GM12878 (cell line): Measurements from ENCODE around the gene GCK. TPM values are rescaled to one million over a fixed set of nuclear protein-coding genes. Genes with fewer than 3 reads are reported as not detected.

Source experiments
- ASH2L ChIP-seq: fragments of 300-600, 200-600 bp; sonication (generic); IDR thresholded peaks from 2 replicates; pipeline ENCODE4 v1.6.1; 2017; ENCODE audit warnings: low read depth, mild to moderate bottlenecking, borderline replicate concordance
- EP300 ChIP-seq, 2 experiments: fragments of 150-350 bp in 1 of 2; IDR thresholded peaks; 2 replicates each; pipeline ENCODE4 v1.6.1; 2011 to 2012; ENCODE audit warnings: low read depth in 2 of 2, low read length in 2 of 2, borderline replicate concordance in 1 of 2, improper control_type of control experiment in 1 of 2, inconsistent platforms in 1 of 2; ENCODE audit not compliant: control insufficient read depth in 1 of 2
- EZH2 ChIP-seq: IDR thresholded peaks from 2 replicates; pipeline ENCODE4 v1.6.1; 2012; ENCODE audit warnings: low read depth, mild to moderate bottlenecking, control low read depth, inconsistent platforms, low read length, borderline replicate concordance; ENCODE audit not compliant: control insufficient read depth
- IKZF2 ChIP-seq, 2 experiments: fragments of 450-650 bp; IDR thresholded peaks; 2 replicates each; pipeline ENCODE4 v1.6.1; 2017; ENCODE audit warnings: mild to moderate bottlenecking in 2 of 2, moderate library complexity in 2 of 2
- KAT2A ChIP-seq: conservative IDR thresholded peaks from 2 replicates; pipeline ENCODE4 v1.6.1; 2011; ENCODE audit warnings: low read depth, low read length; ENCODE audit not compliant: control insufficient read depth
- KDM1A ChIP-seq: fragments of 200-600 bp; sonication (generic); IDR thresholded peaks from 2 replicates; pipeline ENCODE4 v1.6.1; 2016; ENCODE audit warnings: borderline replicate concordance
- MEF2B ChIP-seq: fragments of 450-650 bp; IDR thresholded peaks from 2 replicates; pipeline ENCODE4 v1.6.1; 2018; ENCODE audit warnings: mild to moderate bottlenecking, moderate library complexity; ENCODE audit not compliant: partially characterized antibody, poor library complexity, severe bottlenecking
- MYC ChIP-seq: IDR thresholded peaks from 2 replicates; pipeline ENCODE4 v1.6.1; 2011; ENCODE audit warnings: mild to moderate bottlenecking, low read length, moderate library complexity, inconsistent platforms; ENCODE audit not compliant: insufficient read depth, insufficient replicate concordance, insufficient read length, severe bottlenecking
- RAD21 ChIP-seq: IDR thresholded peaks from 2 replicates; pipeline ENCODE4 v1.6.1; 2011; ENCODE audit warnings: mild to moderate bottlenecking, low read depth, low read length, moderate library complexity; ENCODE audit not compliant: insufficient read depth
- RB1 ChIP-seq: fragments of 450-650 bp; formaldehyde crosslinking; IDR thresholded peaks from 2 replicates; pipeline ENCODE4 v1.6.1; 2017; ENCODE audit warnings: mild to moderate bottlenecking, borderline replicate concordance
- RCOR1 ChIP-seq: conservative IDR thresholded peaks from 2 replicates; pipeline ENCODE4 v1.6.1; 2012; ENCODE audit warnings: low read depth, low read length, improper control_type of control experiment
- RFX5 ChIP-seq: IDR thresholded peaks from 2 replicates; pipeline ENCODE4 v1.6.1; 2011; ENCODE audit warnings: low read depth, low read length, improper control_type of control experiment
- ZNF207 ChIP-seq: fragments of 450-650 bp; IDR thresholded peaks from 2 replicates; pipeline ENCODE4 v1.6.1; 2014; ENCODE audit warnings: antibody characterized with exemption, mild to moderate bottlenecking, borderline replicate concordance
- ZNF24 ChIP-seq: fragments of 450-650 bp; IDR thresholded peaks from 2 replicates; pipeline ENCODE4 v1.6.1; 2017; ENCODE audit warnings: antibody characterized with exemption, mild to moderate bottlenecking
- polyA plus RNA-seq, 11 experiments: library from polyadenylated mRNA; depleted of rRNA in 4 of 11; unstranded in 6 of 11; stranded (reverse) in 5 of 11; fragments of >200 nt; fragmentation: Nextera tagmentation in 4 of 11; fragmentation: Illumina TruSeq in 1 of 11; extraction: Ambion mirVana in 4 of 11; extraction: Trizol in 1 of 11; gene quantifications; 1 replicate in 1 of 11; 2 replicates in 10 of 11; pipeline versions ENCODE4 v1.2.1 to v1.2.3, GENCODE V29; 2011 to 2016; ENCODE audit warnings: inconsistent platforms in 2 of 11, missing spikeins in 2 of 11, low read depth in 1 of 11
- total RNA-seq, 4 experiments: library from RNA; depleted of rRNA in 3 of 4; stranded (reverse); fragments of >200 nt in 3 of 4; fragmentation: Illumina TruSeq in 1 of 4; extraction: Trizol in 1 of 4; gene quantifications; 2 replicates each; pipeline versions ENCODE4 v1.2.1 to v1.2.3, GENCODE V29; 2013 to 2021
- TF ChIP-seq, protein P1 (sequence below): IDR thresholded peaks from 2 replicates; pipeline ENCODE4 v1.6.1; 2012; ENCODE audit warnings: improper control_type of control experiment, low read depth, low read length; ENCODE audit not compliant: insufficient replicate concordance

GCK gene
- total and polyA plus RNA-seq, 10 of the 15 experiments (the other 5 are each of a cell fraction or from before 2014, with no cell fraction given) = 0.06 to 0.16 TPM; not detected in 8

DNA sequence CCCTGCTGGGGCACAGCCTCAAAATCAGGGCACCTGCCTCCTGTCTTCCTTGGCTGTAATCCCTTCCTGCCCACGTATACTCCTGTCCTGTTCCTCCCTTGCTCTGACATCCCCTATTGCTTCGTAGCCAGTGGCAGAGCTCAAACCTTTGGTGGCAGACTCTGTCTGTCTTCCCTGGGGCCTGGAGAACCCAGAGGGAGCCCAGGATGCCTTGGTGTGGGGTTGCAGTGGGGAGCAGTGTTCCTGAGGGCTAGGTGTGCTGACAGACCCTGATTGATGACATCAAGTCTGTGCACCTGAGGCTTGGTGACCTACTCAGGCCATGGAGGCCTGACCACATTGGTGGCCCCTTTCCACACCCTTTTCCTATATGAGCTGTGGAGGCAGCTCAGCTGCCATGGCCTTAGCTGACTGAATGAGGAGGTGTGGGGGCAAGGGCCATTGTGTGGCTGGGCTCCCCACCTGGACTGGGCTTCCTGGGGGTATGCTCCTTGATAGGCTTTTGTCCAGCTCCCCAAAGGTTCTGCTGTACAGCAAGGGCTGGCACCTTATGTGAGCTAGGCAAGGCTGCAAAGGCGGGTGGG lies 5.4 kb upstream of the GCK start (continued):
- TF ChIP-seq, protein P1, sequence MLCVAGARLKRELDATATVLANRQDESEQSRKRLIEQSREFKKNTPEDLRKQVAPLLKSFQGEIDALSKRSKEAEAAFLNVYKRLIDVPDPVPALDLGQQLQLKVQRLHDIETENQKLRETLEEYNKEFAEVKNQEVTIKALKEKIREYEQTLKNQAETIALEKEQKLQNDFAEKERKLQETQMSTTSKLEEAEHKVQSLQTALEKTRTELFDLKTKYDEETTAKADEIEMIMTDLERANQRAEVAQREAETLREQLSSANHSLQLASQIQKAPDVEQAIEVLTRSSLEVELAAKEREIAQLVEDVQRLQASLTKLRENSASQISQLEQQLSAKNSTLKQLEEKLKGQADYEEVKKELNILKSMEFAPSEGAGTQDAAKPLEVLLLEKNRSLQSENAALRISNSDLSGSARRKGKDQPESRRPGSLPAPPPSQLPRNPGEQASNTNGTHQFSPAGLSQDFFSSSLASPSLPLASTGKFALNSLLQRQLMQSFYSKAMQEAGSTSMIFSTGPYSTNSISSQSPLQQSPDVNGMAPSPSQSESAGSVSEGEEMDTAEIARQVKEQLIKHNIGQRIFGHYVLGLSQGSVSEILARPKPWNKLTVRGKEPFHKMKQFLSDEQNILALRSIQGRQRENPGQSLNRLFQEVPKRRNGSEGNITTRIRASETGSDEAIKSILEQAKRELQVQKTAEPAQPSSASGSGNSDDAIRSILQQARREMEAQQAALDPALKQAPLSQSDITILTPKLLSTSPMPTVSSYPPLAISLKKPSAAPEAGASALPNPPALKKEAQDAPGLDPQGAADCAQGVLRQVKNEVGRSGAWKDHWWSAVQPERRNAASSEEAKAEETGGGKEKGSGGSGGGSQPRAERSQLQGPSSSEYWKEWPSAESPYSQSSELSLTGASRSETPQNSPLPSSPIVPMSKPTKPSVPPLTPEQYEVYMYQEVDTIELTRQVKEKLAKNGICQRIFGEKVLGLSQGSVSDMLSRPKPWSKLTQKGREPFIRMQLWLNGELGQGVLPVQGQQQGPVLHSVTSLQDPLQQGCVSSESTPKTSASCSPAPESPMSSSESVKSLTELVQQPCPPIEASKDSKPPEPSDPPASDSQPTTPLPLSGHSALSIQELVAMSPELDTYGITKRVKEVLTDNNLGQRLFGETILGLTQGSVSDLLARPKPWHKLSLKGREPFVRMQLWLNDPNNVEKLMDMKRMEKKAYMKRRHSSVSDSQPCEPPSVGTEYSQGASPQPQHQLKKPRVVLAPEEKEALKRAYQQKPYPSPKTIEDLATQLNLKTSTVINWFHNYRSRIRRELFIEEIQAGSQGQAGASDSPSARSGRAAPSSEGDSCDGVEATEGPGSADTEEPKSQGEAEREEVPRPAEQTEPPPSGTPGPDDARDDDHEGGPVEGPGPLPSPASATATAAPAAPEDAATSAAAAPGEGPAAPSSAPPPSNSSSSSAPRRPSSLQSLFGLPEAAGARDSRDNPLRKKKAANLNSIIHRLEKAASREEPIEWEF = no peak
- TF ChIP-seq IKZF2 (IDR thresholded peaks at IDR 0.05) (no peak), RAD21 (no peak), EP300 (IDR thresholded peaks at IDR 0.05; ENCODE audit: borderline replicate concordance in 1 of 2, control insufficient read depth in 1 of 2, low read depth in 2 of 2, low read length in 2 of 2) (no peak), RFX5 (no peak), MYC (no peak), MEF2B (no peak), ZNF207 (no peak), KAT2A (no peak), KDM1A (no peak), RB1 (no peak), RCOR1 (no peak), EZH2 (no peak), ASH2L (no peak), ZNF24 (no peak)
